Tongue (tissue), 2 donors: Measurements from ENCODE around the gene SMG6. TPM values are rescaled to one million over a fixed set of nuclear protein-coding genes. Genes with fewer than 3 reads are reported as not detected.
A peak's percentile ranks its signal among the peaks of the same experiment; 100 is the strongest.

Experiments used
- DNase-seq: peaks from one replicate; pipeline ENCODE4 v3.0.0-alpha.2; 2015
- total RNA-seq: library from RNA; depleted of rRNA; stranded (reverse); fragments of >200 nt; gene quantifications from one replicate; pipeline ENCODE4 v1.2.3, GENCODE V29; 2014

SMG6 gene
- total RNA-seq, 1 donor from 2014 or later: 42.9 TPM

GRCh38 chr17:2060681-2061440 is 242.7 kb downstream of the SMG6 start:
- no peak for DNase-seq

- DNase-seq: no peak
Observed at GRCh38 chr17:2060385-2060658, 243.3 kb downstream of the SMG6 start.

GRCh38 chr17:2059547-2060384 is 243.8 kb downstream of the SMG6 start:
- no peak for DNase-seq

- DNase-seq: peak; percentile 68
Observed at GRCh38 chr17:2058586-2059546, 244.7 kb downstream of the SMG6 start.

- peak; percentile 27 for DNase-seq
Observed at GRCh38 chr17:2057760-2058585, 245.6 kb downstream of the SMG6 start.

- DNase-seq: peak; percentile 24
Observed at GRCh38 chr17:2057175-2057759, 246.3 kb downstream of the SMG6 start.

GRCh38 chr17:2056206-2057174 is 247.1 kb downstream of the SMG6 start:
- DNase-seq: peak; percentile 55

- peak; percentile 37 for DNase-seq
Observed at GRCh38 chr17:2055292-2056205, 248.0 kb downstream of the SMG6 start.

GRCh38 chr17:2054512-2055291 is 248.9 kb downstream of the SMG6 start, which contains the start of gene HIC1:
Gene HIC1 (plus strand): TSS chr17:2055103. CDS start chr17:2056691, 1,588 bp downstream.
- peak; percentile 88 for DNase-seq

GRCh38 chr17:2054262-2054511 is 249.4 kb downstream of the SMG6 start:
- no peak for DNase-seq

- DNase-seq: peak; percentile 72
Observed at GRCh38 chr17:2053380-2054261, 250.0 kb downstream of the SMG6 start.

- DNase-seq: no peak
Observed at GRCh38 chr17:2051933-2052559, 251.5 kb downstream of the SMG6 start.

- DNase-seq: no peak
Observed at GRCh38 chr17:2051061-2051932, 252.3 kb downstream of the SMG6 start.

GRCh38 chr17:2050300-2051060 is 253.1 kb downstream of the SMG6 start:
- DNase-seq: peak; percentile 76
